HEK293T (cell line): ENCODE results near the gene LRMDA.

Experiments used
- CTCF ChIA-PET: fragments of 350-600 bp; formaldehyde crosslinking; extraction: SDS; loops from one replicate; lab custom pipeline; 2021; ENCODE audit warnings: antibody characterized with exemption, inconsistent platforms; lab: Yijun Ruan, JAX
- POLR2A ChIA-PET: fragments of 350-600 bp; formaldehyde crosslinking; extraction: SDS; loops from one replicate; lab custom pipeline; 2020; ENCODE audit warnings: antibody characterized with exemption, inconsistent platforms; lab: Yijun Ruan, JAX
- DNase-seq: peaks from one replicate; pipeline ENCODE4 v3.0.0; 2012; ENCODE audit warnings: mixed read lengths; ENCODE audit errors: extremely low spot score
- ARNT ChIP-seq: fragments of 450-650 bp; IDR thresholded peaks from 2 replicates; pipeline ENCODE4 v1.6.1; 2017; ENCODE audit warnings: mild to moderate bottlenecking
- BHLHE40 ChIP-seq: fragments of 450-650 bp; IDR thresholded peaks from 2 replicates; pipeline ENCODE4 v1.6.1; 2016; ENCODE audit warnings: mild to moderate bottlenecking, moderate library complexity, borderline replicate concordance
- CTBP1 ChIP-seq: fragments of 450-650 bp; IDR thresholded peaks from 2 replicates; pipeline ENCODE4 v1.6.1; 2016; ENCODE audit warnings: borderline replicate concordance
- ELF4 ChIP-seq: fragments of 450-650 bp; IDR thresholded peaks from 2 replicates; pipeline ENCODE4 v1.6.1; 2017; ENCODE audit warnings: antibody characterized with exemption
- FOXA1 ChIP-seq: fragments of 450-650 bp; IDR thresholded peaks from 2 replicates; pipeline ENCODE4 v1.6.1; 2016; ENCODE audit warnings: mild to moderate bottlenecking
- FOXK2 ChIP-seq: fragments of 450-650 bp; IDR thresholded peaks from 2 replicates; pipeline ENCODE4 v1.6.1; 2016; ENCODE audit warnings: mild to moderate bottlenecking
- FOXM1 ChIP-seq: fragments of 450-650 bp; IDR thresholded peaks from 2 replicates; pipeline ENCODE4 v1.6.1; 2017; ENCODE audit warnings: mild to moderate bottlenecking, borderline replicate concordance
- HDGF ChIP-seq: fragments of 450-650 bp; IDR thresholded peaks from 2 replicates; pipeline ENCODE4 v1.6.1; 2017; ENCODE audit warnings: antibody characterized with exemption, borderline replicate concordance
- L3MBTL2 ChIP-seq: fragments of 450-650 bp; conservative IDR thresholded peaks from 2 replicates; pipeline ENCODE4 v1.6.1; 2016; ENCODE audit warnings: mild to moderate bottlenecking
- LEF1 ChIP-seq: fragments of 450-650 bp; IDR thresholded peaks from 2 replicates; pipeline ENCODE4 v1.6.1; 2017; ENCODE audit warnings: mild to moderate bottlenecking, borderline replicate concordance
- NFRKB ChIP-seq: fragments of 450-650 bp; IDR thresholded peaks from 2 replicates; pipeline ENCODE4 v1.6.1; 2016; ENCODE audit warnings: mild to moderate bottlenecking, moderate library complexity
- SP1 ChIP-seq: fragments of 450-650 bp; IDR thresholded peaks from 2 replicates; pipeline ENCODE4 v1.6.1; 2017
- SUZ12 ChIP-seq: fragments of 450-650 bp; IDR thresholded peaks from 2 replicates; pipeline ENCODE4 v1.6.1; 2016; ENCODE audit warnings: mild to moderate bottlenecking
- TARDBP ChIP-seq: fragments of 450-650 bp; IDR thresholded peaks from 2 replicates; pipeline ENCODE4 v1.6.1; 2016
- ZNF384 ChIP-seq: fragments of 450-650 bp; IDR thresholded peaks from 2 replicates; pipeline ENCODE4 v1.6.1; 2016
- TF ChIP-seq, protein P1 (sequence below): fragments of 450-650 bp; IDR thresholded peaks from 2 replicates; pipeline ENCODE4 v1.6.1; 2016

The LRMDA gene

DNA sequence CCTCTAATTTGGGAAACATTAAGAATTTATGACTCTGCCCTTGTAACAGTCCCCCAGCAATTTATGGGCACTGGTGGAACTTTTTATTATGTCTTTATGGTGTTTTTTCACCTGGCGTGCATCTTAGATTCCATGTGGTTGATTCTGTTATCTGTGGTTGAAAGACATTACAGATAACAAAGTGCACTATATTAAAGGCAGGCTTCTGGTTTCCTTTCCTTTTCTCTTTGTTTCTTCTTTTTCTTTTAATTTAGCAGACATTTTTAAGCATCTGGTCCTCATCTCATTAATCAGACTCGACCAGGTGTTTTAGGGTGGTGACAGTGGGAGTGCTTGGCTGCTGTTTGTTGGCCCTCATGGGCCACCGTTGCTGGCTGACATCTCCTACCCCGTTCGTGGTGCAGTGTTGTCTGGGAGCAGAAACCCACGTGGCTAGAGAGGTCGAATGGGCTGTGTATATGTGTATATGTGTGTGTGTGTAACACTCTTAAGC, 77.4 kb downstream of the LRMDA start:
- POLR2A ChIA-PET = interaction anchor here (0.9 to 4.1 kb wide), 8 partner anchors 36 to 108 kb away, joined by 3 to 46 read pairs (median 11); partner anchors contain the start of gene ZNF503
- CTCF ChIA-PET = no interaction called here
- DNase-seq = peak; percentile 58
- no peak for TF ChIP-seq ELF4
- peak; percentile 18; the same call in 1 of the 2 replicates for TF ChIP-seq ARNT
- TF ChIP-seq, protein P1, sequence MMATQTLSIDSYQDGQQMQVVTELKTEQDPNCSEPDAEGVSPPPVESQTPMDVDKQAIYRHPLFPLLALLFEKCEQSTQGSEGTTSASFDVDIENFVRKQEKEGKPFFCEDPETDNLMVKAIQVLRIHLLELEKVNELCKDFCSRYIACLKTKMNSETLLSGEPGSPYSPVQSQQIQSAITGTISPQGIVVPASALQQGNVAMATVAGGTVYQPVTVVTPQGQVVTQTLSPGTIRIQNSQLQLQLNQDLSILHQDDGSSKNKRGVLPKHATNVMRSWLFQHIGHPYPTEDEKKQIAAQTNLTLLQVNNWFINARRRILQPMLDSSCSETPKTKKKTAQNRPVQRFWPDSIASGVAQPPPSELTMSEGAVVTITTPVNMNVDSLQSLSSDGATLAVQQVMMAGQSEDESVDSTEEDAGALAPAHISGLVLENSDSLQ = no peak
- TF ChIP-seq FOXM1 = peak; percentile 22; the same call in 1 of the 2 replicates
- TF ChIP-seq L3MBTL2 = peak; percentile 88

DNA sequence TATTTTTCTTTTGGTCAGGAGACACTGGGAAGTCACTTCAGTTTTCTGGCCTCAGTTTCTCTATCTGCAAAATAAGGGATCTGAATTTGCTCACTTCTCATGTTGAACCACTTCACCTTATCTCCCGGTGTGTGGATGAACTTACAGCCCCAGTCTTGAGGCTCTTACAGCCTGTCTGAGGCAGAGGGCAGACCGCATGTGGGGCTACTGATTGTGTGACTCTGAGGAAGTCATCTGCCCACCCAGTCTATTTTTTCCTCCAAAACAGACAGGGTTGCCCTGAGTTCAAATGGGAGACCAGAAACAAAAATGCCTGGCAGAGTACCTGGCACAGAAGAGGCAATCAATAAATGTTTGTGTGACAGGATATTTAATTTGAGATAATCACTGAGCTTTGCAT, 78.3 kb downstream of the LRMDA start:
- ChIA-PET POLR2A (interaction anchor here (0.7 to 1.0 kb wide), 3 partner anchors 61 to 108 kb away, joined by 3 read pairs; partner anchors contain the start of gene ZNF503), CTCF (no interaction called here)
- no peak for TF ChIP-seq TARDBP
- TF ChIP-seq ARNT = no peak
- TF ChIP-seq, protein P1 = no peak
- no peak for TF ChIP-seq LEF1
- TF ChIP-seq HDGF = no peak
- no peak for TF ChIP-seq SP1
- TF ChIP-seq BHLHE40 = no peak
- TF ChIP-seq FOXK2 = no peak
- TF ChIP-seq CTBP1 = no peak
- TF ChIP-seq FOXA1 = no peak
- TF ChIP-seq ZNF384 = no peak
- TF ChIP-seq FOXM1 = no peak
- no peak for TF ChIP-seq NFRKB
- TF ChIP-seq ELF4 = no peak
- no peak for TF ChIP-seq SUZ12
- no peak for TF ChIP-seq L3MBTL2
- no peak for DNase-seq

DNA sequence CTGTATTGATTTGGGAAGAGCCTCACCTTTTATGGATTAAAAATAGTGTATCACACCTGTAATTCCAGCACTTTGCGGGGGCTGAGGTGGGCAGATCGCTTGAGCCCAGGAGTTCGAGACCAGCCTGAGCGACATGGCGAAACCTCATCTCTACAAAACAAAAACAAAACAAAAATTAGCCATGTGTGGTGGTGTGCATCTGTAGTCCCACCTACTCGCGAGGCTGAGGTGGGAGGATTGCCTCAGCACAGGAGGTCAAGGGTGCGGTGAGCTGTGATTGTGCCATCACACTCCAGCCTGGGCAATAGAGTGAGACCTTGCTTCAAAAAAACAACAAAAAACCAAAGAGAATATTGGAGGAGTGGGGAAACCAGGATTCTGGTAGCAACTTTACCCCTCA, 79.6 kb downstream of the LRMDA start:
- TF ChIP-seq FOXA1 (no peak), CTBP1 (no peak), FOXK2 (no peak), SUZ12 (no peak), TARDBP (no peak), ELF4 (no peak), BHLHE40 (no peak), FOXM1 (no peak), ZNF384 (no peak), SP1 (no peak), NFRKB (no peak), HDGF (no peak), L3MBTL2 (no peak), LEF1 (no peak), ARNT (no peak)
- TF ChIP-seq, protein P1 = no peak
- ChIA-PET POLR2A (interaction anchor here (1.0 to 1.7 kb wide), 3 partner anchors 77 to 215 kb away, joined by 3 to 15 read pairs (median 3); partner anchors contain the start of gene ZNF503), CTCF (no interaction called here)
- DNase-seq = no peak

GRCh38 chr10:75512203-75512933, 80.9 kb downstream of the LRMDA start:
- ChIA-PET POLR2A (interaction anchor here (1.0 to 1.8 kb wide), 9 partner anchors 14 to 216 kb away, joined by 3 to 15 read pairs (median 6); partner anchors contain the start of gene ZNF503), CTCF (interaction anchor here (0.7 kb wide), 1 partner anchor 250 kb away, joined by 4 read pairs; no protein-coding TSS in a partner anchor)
- TF ChIP-seq ZNF384 (peak; percentile 52; the same call in 1 of the 2 replicates), L3MBTL2 (no peak)
- TF ChIP-seq, protein P1 = peak; percentile 45
- DNase-seq = no peak

DNA sequence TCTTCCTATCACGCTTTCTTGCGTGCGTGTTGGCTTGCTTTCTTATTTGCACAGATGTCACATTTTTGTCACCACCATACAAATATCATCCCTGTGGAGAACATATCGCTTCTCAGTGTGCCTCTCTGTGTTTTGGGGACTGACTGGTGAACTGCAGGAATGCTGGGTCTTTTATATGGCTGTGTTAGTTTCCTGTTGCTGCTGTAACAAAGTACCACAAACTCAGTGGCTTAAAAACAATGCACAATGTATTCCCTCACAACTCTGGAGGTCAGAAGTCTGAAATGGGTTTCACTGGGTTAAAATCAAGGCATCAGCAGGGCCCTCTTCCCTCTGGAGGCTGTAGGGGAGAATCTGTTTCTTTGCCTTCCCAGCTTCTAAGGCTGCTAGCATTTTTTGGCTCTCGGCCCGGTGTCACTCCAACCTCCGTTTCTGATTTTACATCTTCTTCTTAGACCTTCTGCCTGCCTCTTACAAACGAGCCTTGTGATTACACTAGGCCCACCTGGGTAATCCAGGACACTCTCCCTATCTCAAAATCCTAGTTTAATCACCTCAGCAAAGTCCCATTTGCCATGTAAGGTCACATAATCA, 82.0 kb downstream of the LRMDA start:
- POLR2A ChIA-PET = interaction anchor here (1.3 to 1.8 kb wide), 3 partner anchors 80 to 112 kb away, joined by 4 to 7 read pairs (median 6); partner anchors contain the start of gene ZNF503
- no peak for TF ChIP-seq HDGF
- TF ChIP-seq, protein P1 = no peak
- no peak for TF ChIP-seq FOXA1
- TF ChIP-seq SP1 = no peak
- no peak for TF ChIP-seq CTBP1
- TF ChIP-seq TARDBP = no peak
- TF ChIP-seq ZNF384 = no peak
- TF ChIP-seq LEF1 = no peak
- no peak for TF ChIP-seq L3MBTL2
- TF ChIP-seq ARNT = no peak
- no peak for TF ChIP-seq FOXK2
- TF ChIP-seq SUZ12 = no peak
- no peak for TF ChIP-seq BHLHE40
- TF ChIP-seq ELF4 = no peak
- no peak for TF ChIP-seq NFRKB
- TF ChIP-seq FOXM1 = no peak
- CTCF ChIA-PET = no interaction called here
- DNase-seq = no peak
